ENCODE results near the gene QKI. TPM values are rescaled to one million over a fixed set of nuclear protein-coding genes. Genes with fewer than 3 reads are reported as not detected.

Gene QKI
- total RNA-seq, 1 experiment from 2014 or later = 134 TPM

DNA sequence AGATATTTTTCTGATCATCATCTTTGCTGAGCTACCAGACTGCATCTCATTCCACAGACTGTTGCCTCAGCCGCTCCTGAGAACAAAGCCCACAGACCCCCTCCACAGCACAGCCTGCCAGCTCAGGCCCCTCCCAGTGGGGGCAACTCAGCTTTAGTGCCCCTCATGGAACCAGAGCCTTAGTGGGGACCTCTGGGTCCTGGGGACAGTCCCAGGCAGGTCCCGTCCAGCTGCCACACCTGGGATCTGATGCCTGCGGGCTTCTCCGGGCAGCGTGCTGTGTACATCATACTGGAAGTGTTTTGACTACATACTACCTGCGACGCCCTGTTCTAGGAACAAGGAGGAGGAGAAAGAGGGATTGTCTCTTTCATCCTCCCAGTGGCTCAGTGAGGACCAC is 38.3 kb upstream of the QKI start:
- intact Hi-C loops (cut with micrococcal nuclease; ENCODE audit: unreplicated experiment) = no loop called here
- BruUV-seq (replicated peaks) = no TSS peak
- ChIA-PET CTCF (interaction anchor here (0.5 kb wide), 1 partner anchor 255 kb away, joined by 4 read pairs; no protein-coding TSS in a partner anchor), POLR2A (no interaction called here)
- H3K4me3 ChIP-seq (ENCODE audit: low read depth, low read length) = no peak overlapping the region
- H3K4me1 ChIP-seq = no peaks in the 10 kb centered on the region
- TF ChIP-seq, protein P1, sequence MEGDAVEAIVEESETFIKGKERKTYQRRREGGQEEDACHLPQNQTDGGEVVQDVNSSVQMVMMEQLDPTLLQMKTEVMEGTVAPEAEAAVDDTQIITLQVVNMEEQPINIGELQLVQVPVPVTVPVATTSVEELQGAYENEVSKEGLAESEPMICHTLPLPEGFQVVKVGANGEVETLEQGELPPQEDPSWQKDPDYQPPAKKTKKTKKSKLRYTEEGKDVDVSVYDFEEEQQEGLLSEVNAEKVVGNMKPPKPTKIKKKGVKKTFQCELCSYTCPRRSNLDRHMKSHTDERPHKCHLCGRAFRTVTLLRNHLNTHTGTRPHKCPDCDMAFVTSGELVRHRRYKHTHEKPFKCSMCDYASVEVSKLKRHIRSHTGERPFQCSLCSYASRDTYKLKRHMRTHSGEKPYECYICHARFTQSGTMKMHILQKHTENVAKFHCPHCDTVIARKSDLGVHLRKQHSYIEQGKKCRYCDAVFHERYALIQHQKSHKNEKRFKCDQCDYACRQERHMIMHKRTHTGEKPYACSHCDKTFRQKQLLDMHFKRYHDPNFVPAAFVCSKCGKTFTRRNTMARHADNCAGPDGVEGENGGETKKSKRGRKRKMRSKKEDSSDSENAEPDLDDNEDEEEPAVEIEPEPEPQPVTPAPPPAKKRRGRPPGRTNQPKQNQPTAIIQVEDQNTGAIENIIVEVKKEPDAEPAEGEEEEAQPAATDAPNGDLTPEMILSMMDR (IDR thresholded peaks at IDR 0.05; ENCODE audit: insufficient read depth in 1 of 2, low read depth in 1 of 2, low read length in 1 of 2, severe bottlenecking in 1 of 2, unreplicated experiment in 1 of 2) = no peak
- H3K4me1 Mint-ChIP-seq (ENCODE audit: low read depth, unreplicated experiment) = no peaks in the 10 kb centered on the region
- H3K9me3 Mint-ChIP-seq (ENCODE audit: unreplicated experiment) = no peaks in the 10 kb centered on the region
- H3K27me3 Mint-ChIP-seq (ENCODE audit: insufficient read depth, unreplicated experiment) = no peaks in the 10 kb centered on the region
- no peaks in the 10 kb centered on the region for H3K36me3 ChIP-seq (ENCODE audit: control insufficient read depth, insufficient read depth, low read length)
- H3K9me3 ChIP-seq = no peaks in the 10 kb centered on the region
- DNase-seq = no peak
- H3K27me3 ChIP-seq (replicated peaks; ENCODE audit: control insufficient read depth, insufficient read depth, low read length) = no peaks in the 10 kb centered on the region
- no peak overlapping the region for H3K27ac Mint-ChIP-seq (ENCODE audit: unreplicated experiment)
- H3K4me3 Mint-ChIP-seq (ENCODE audit: unreplicated experiment) = no peak overlapping the region
- no peaks in the 10 kb centered on the region for H3K36me3 Mint-ChIP-seq (ENCODE audit: insufficient read depth, unreplicated experiment)

DNA sequence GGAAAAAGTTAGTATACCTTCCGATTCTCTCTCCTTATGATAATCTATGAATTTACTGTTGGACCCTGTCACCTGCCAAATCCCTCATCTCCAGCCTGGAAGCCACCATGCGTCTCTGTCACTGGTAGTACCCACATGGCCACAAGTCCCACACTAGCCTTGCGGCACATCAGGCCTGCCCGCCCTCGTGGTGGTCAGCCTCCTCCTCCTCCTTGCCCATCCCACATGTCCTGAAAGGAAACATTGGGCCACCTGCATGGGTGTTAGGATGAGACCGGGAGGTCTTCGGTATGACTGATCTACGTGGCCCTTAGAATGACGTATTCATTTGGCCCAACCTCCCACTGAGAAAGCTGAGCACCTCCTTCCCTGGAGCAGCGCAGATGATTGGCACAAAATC is 37.0 kb upstream of the QKI start:
- H3K27ac Mint-ChIP-seq (ENCODE audit: unreplicated experiment) = no peak overlapping the region
- no peaks in the 10 kb centered on the region for H3K27me3 Mint-ChIP-seq (ENCODE audit: insufficient read depth, unreplicated experiment)
- POLR2A ChIA-PET = no interaction called here
- DNase-seq = no peak
- no peak overlapping the region for H3K4me3 Mint-ChIP-seq (ENCODE audit: unreplicated experiment)
- BruUV-seq (replicated peaks) = no TSS peak
- no peaks in the 10 kb centered on the region for H3K9me3 Mint-ChIP-seq (ENCODE audit: unreplicated experiment)
- Histone ChIP-seq H3K9me3 (no peaks in the 10 kb centered on the region), H3K27me3 (replicated peaks; ENCODE audit: control insufficient read depth, insufficient read depth, low read length) (no peaks in the 10 kb centered on the region), H3K4me1 (no peaks in the 10 kb centered on the region), H3K36me3 (ENCODE audit: control insufficient read depth, insufficient read depth, low read length) (no peaks in the 10 kb centered on the region), H3K4me3 (ENCODE audit: low read depth, low read length) (no peak overlapping the region)
- CTCF ChIA-PET = no interaction called here
- no peaks in the 10 kb centered on the region for H3K4me1 Mint-ChIP-seq (ENCODE audit: low read depth, unreplicated experiment)
- intact Hi-C loops (cut with micrococcal nuclease; ENCODE audit: unreplicated experiment) = no loop called here
- TF ChIP-seq, protein P1 (IDR thresholded peaks at IDR 0.05; ENCODE audit: insufficient read depth in 1 of 2, low read depth in 1 of 2, low read length in 1 of 2, severe bottlenecking in 1 of 2, unreplicated experiment in 1 of 2) = no peak
- H3K36me3 Mint-ChIP-seq (ENCODE audit: insufficient read depth, unreplicated experiment) = no peaks in the 10 kb centered on the region

DNA sequence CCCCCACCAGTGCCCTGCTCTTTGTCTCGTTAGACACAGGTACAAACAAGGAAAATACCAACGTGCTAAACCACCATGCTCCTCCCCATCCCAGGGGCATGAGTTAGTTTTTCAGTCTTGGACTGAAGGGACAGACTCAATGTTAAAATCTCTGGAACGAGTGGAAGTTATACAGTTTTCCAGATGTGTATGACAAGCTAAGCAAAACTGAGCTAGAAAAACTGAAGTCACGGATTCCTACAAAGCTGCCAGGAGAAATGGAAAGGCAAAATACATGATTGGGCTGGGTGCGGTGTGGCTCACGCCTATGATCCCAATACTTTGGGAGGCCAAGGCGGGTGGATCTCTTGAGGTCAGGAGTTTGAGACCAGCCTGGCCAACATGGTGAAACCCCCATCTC is 34.3 kb upstream of the QKI start:
- H3K36me3 ChIP-seq (ENCODE audit: control insufficient read depth, insufficient read depth, low read length) = no peaks in the 10 kb centered on the region
- Mint-ChIP-seq H3K27me3 (ENCODE audit: insufficient read depth, unreplicated experiment) (no peaks in the 10 kb centered on the region), H3K27ac (ENCODE audit: unreplicated experiment) (no peak overlapping the region), H3K4me3 (ENCODE audit: unreplicated experiment) (no peak overlapping the region), H3K9me3 (ENCODE audit: unreplicated experiment) (no peaks in the 10 kb centered on the region), H3K36me3 (ENCODE audit: insufficient read depth, unreplicated experiment) (no peaks in the 10 kb centered on the region), H3K4me1 (ENCODE audit: low read depth, unreplicated experiment) (no peaks in the 10 kb centered on the region)
- no peak overlapping the region for H3K4me3 ChIP-seq (ENCODE audit: low read depth, low read length)
- ChIA-PET CTCF (no interaction called here), POLR2A (no interaction called here)
- H3K27me3 ChIP-seq (replicated peaks; ENCODE audit: control insufficient read depth, insufficient read depth, low read length) = no peaks in the 10 kb centered on the region
- TF ChIP-seq, protein P1 (IDR thresholded peaks at IDR 0.05; ENCODE audit: insufficient read depth in 1 of 2, low read depth in 1 of 2, low read length in 1 of 2, severe bottlenecking in 1 of 2, unreplicated experiment in 1 of 2) = no peak
- no peak for DNase-seq
- H3K4me1 ChIP-seq = no peaks in the 10 kb centered on the region
- intact Hi-C loops (cut with micrococcal nuclease; ENCODE audit: unreplicated experiment) = no loop called here
- no peaks in the 10 kb centered on the region for H3K9me3 ChIP-seq
- BruUV-seq (replicated peaks) = no TSS peak

Data from Caco-2 (cell line).